Epithelial cell of prostate (primary cell): ENCODE data around the gene TBC1D22B.
A peak's percentile ranks its signal among the peaks of the same experiment; 100 is the strongest.
"Not testable (repeated sequence)": the region's sequence is repeated elsewhere in the genome, so short reads cannot be mapped to it uniquely, and the experiment has no call there.

Experiments
- DNase-seq: peaks from one replicate; pipeline ENCODE4 v3.0.0-alpha.2; 2011; ENCODE audit warnings: low read depth, low spot score
- H3K27ac ChIP-seq: fragments of 450-650 bp; 2 replicates; pipeline ENCODE4 v1.5.1; 2017; ENCODE audit warnings: mild to moderate bottlenecking

TBC1D22B gene

GRCh38 chr6:37317312-37318038, 59.9 kb downstream of the TBC1D22B start:
- no peak overlapping the region for H3K27ac ChIP-seq
- no peak for DNase-seq

- no peak for DNase-seq
- H3K27ac ChIP-seq = peak overlapping the region; percentile 24
Observed at GRCh38 chr6:37319156-37319555, 61.6 kb downstream of the TBC1D22B start.

- DNase-seq = no peak
- peak overlapping the region; percentile 24 for H3K27ac ChIP-seq
Observed at GRCh38 chr6:37319856-37320480, 62.4 kb downstream of the TBC1D22B start.

- DNase-seq = no peak
- H3K27ac ChIP-seq = peak overlapping the region; percentile 24
Observed at GRCh38 chr6:37320646-37321045, 63.1 kb downstream of the TBC1D22B start.

- H3K27ac ChIP-seq = peak overlapping the region; percentile 24
- DNase-seq = no peak
Observed at GRCh38 chr6:37321101-37321500, 63.5 kb downstream of the TBC1D22B start.

- peak overlapping the region; percentile 24 for H3K27ac ChIP-seq
- DNase-seq = no peak
Observed at GRCh38 chr6:37321516-37322415, 64.2 kb downstream of the TBC1D22B start.

- peak overlapping the region; percentile 53 for H3K27ac ChIP-seq
- no peak for DNase-seq
Observed at GRCh38 chr6:37323580-37323979, 66.0 kb downstream of the TBC1D22B start.

GRCh38 chr6:37324131-37325033, 66.8 kb downstream of the TBC1D22B start:
- peak overlapping the region; percentile 53 for H3K27ac ChIP-seq
- no peak for DNase-seq

- not testable (repeated sequence) for DNase-seq
Observed at GRCh38 chr6:37330345-37330744, 72.8 kb downstream of the TBC1D22B start.

GRCh38 chr6:37331047-37331446, 73.5 kb downstream of the TBC1D22B start:
- no peak overlapping the region for H3K27ac ChIP-seq
- no peak for DNase-seq

More at GRCh38 chr6:37330345-37330744, 72.8 kb downstream of the TBC1D22B start:
- H3K27ac ChIP-seq = not testable (repeated sequence)

GRCh38 chr6:37332894-37333293, 75.3 kb downstream of the TBC1D22B start:
- no peak for DNase-seq
- H3K27ac ChIP-seq = no peak overlapping the region

GRCh38 chr6:37334047-37334446, 76.5 kb downstream of the TBC1D22B start:
- no peak overlapping the region for H3K27ac ChIP-seq
- no peak for DNase-seq

- H3K27ac ChIP-seq, DNase-seq: not testable (repeated sequence)
Observed at GRCh38 chr6:37338317-37338716, 80.7 kb downstream of the TBC1D22B start.

- H3K27ac ChIP-seq = no peak overlapping the region
- DNase-seq = no peak
Observed at GRCh38 chr6:37338745-37339255, 81.2 kb downstream of the TBC1D22B start.

- no peak overlapping the region for H3K27ac ChIP-seq
- no peak for DNase-seq
Observed at GRCh38 chr6:37339741-37340638, 82.4 kb downstream of the TBC1D22B start.

- DNase-seq = no peak
- H3K27ac ChIP-seq = no peak overlapping the region
Observed at GRCh38 chr6:37340639-37340943, 83.0 kb downstream of the TBC1D22B start.

GRCh38 chr6:37343248-37343647, 85.7 kb downstream of the TBC1D22B start:
- no peak for DNase-seq

GRCh38 chr6:37344308-37344707, 86.7 kb downstream of the TBC1D22B start:
- no peak overlapping the region for H3K27ac ChIP-seq
- no peak for DNase-seq

More at GRCh38 chr6:37343248-37343647, 85.7 kb downstream of the TBC1D22B start:
- H3K27ac ChIP-seq = no peak overlapping the region

GRCh38 chr6:37345804-37346203, 88.2 kb downstream of the TBC1D22B start:
- not testable (repeated sequence) for H3K27ac ChIP-seq, DNase-seq
